Spinal cord (tissue), 10 donors: ENCODE measurements around the gene SPTLC3. TPM values are rescaled to one million over a fixed set of nuclear protein-coding genes. Genes with fewer than 3 reads are reported as not detected.

Source experiments
- DNase-seq, 6 donors: peaks; one replicate each; pipeline versions ENCODE4 v3.0.0 to v3.0.0-alpha.2; 2013 to 2015; ENCODE audit warnings: low spot score in 6 of 6, low read depth in 4 of 6
- H3K27ac ChIP-seq: one replicate; pipeline ENCODE4 v1.5.1; 2013; ENCODE audit warnings: low read depth, low read length, control low read depth
- H3K27me3 ChIP-seq: one replicate; pipeline ENCODE4 v1.6.1; 2013; ENCODE audit warnings: low read length; ENCODE audit not compliant: control insufficient read depth, insufficient read depth
- H3K36me3 ChIP-seq: one replicate; pipeline ENCODE4 v1.6.1; 2013; ENCODE audit warnings: low read length; ENCODE audit not compliant: control insufficient read depth, insufficient read depth
- H3K4me1 ChIP-seq: one replicate; pipeline ENCODE4 v1.6.1; 2013; ENCODE audit warnings: low read length; ENCODE audit not compliant: control insufficient read depth, insufficient read depth
- H3K4me3 ChIP-seq: one replicate; pipeline ENCODE4 v1.5.1; 2013; ENCODE audit warnings: low read depth, low read length, control low read depth
- H3K9me3 ChIP-seq: one replicate; pipeline ENCODE4 v1.6.1; 2013; ENCODE audit warnings: low read length; ENCODE audit not compliant: control insufficient read depth, insufficient read depth
- WGBS: methylation state at CpG from one replicate; pipeline ENCODE4 v1.1.5; 2013; ENCODE audit warnings: missing lambda C conversion rate; ENCODE audit not compliant: insufficient coverage; 5-methylcytosine and 5-hydroxymethylcytosine counted together
- polyA plus RNA-seq, 2 donors: library from polyadenylated mRNA; unstranded; fragments of 120-200 nt; gene quantifications; one replicate each; pipeline ENCODE4 v1.2.1, GENCODE V29; 2013; ENCODE audit not compliant: insufficient read length in 2 of 2
- total RNA-seq, 2 donors: library from RNA; depleted of rRNA in 1 of 2; stranded (reverse); fragments of 120-200 nt in 1 of 2; fragments of >200 nt in 1 of 2; gene quantifications; one replicate each; pipeline versions ENCODE4 v1.2.3 to v1.2.4, GENCODE V29; 2013 to 2014
- donor health status: healthy.

SPTLC3 gene
- total and polyA plus RNA-seq, 4 donors: 3.5 to 53.6 (median 20.0) TPM

GRCh38 chr20:13028001-13028400 is 19.2 kb downstream of the SPTLC3 start:
- no peaks in the 10 kb centered on the region for H3K4me1 ChIP-seq
- no peaks in the 10 kb centered on the region for H3K27me3 ChIP-seq
- H3K36me3 ChIP-seq: no peaks in the 10 kb centered on the region
- H3K27ac ChIP-seq: no peak overlapping the region
- no peak for DNase-seq
- H3K4me3 ChIP-seq: no peak overlapping the region
- no peaks in the 10 kb centered on the region for H3K9me3 ChIP-seq
- 48% methylated on average over 2 of the region's 4 CpGs for WGBS

GRCh38 chr20:13028673-13029072 is 19.9 kb downstream of the SPTLC3 start:
- H3K9me3 ChIP-seq: no peaks in the 10 kb centered on the region
- H3K36me3 ChIP-seq: no peaks in the 10 kb centered on the region
- H3K27me3 ChIP-seq: no peaks in the 10 kb centered on the region
- H3K4me3 ChIP-seq: no peak overlapping the region
- WGBS: 72% methylated on average over 2 of the region's 3 CpGs
- no peak overlapping the region for H3K27ac ChIP-seq
- H3K4me1 ChIP-seq: no peaks in the 10 kb centered on the region
- DNase-seq: no peak

- Histone ChIP-seq H3K27ac (no peak overlapping the region), H3K4me3 (no peak overlapping the region), H3K4me1 (no peaks in the 10 kb centered on the region), H3K36me3 (no peaks in the 10 kb centered on the region), H3K9me3 (no peaks in the 10 kb centered on the region), H3K27me3 (no peaks in the 10 kb centered on the region)
- DNase-seq: peak in 1 of 6 donors; percentile 32
- 50% methylated on average over 1 of the region's 3 CpGs for WGBS
Measured at GRCh38 chr20:13029687-13030375, 21.1 kb downstream of the SPTLC3 start.

GRCh38 chr20:13031751-13032150 is 23.0 kb downstream of the SPTLC3 start:
- Histone ChIP-seq H3K36me3 (no peaks in the 10 kb centered on the region), H3K4me1 (no peaks in the 10 kb centered on the region), H3K4me3 (no peak overlapping the region), H3K9me3 (no peaks in the 10 kb centered on the region), H3K27ac (no peak overlapping the region), H3K27me3 (no peaks in the 10 kb centered on the region)
- no peak for DNase-seq
- 100% methylated on average over 1 of the region's 4 CpGs for WGBS

- Histone ChIP-seq H3K36me3 (no peaks in the 10 kb centered on the region), H3K4me1 (no peaks in the 10 kb centered on the region)
- DNase-seq: no peak
Measured at GRCh38 chr20:13034115-13034514, 25.3 kb downstream of the SPTLC3 start.

GRCh38 chr20:13034936-13035335 is 26.2 kb downstream of the SPTLC3 start:
- Histone ChIP-seq H3K9me3 (no peaks in the 10 kb centered on the region), H3K36me3 (no peaks in the 10 kb centered on the region), H3K4me1 (no peaks in the 10 kb centered on the region), H3K27ac (no peak overlapping the region), H3K27me3 (no peaks in the 10 kb centered on the region), H3K4me3 (no peak overlapping the region)
- DNase-seq: no peak
- no CpG with 5 or more reads among the region's 1 CpG for WGBS

More at GRCh38 chr20:13034115-13034514, 25.3 kb downstream of the SPTLC3 start:
- no peaks in the 10 kb centered on the region for H3K9me3 ChIP-seq
- H3K27me3 ChIP-seq: no peaks in the 10 kb centered on the region
- no peak overlapping the region for H3K4me3 ChIP-seq
- H3K27ac ChIP-seq: no peak overlapping the region

- WGBS: no CpG with 5 or more reads among the region's 2 CpGs
Measured at GRCh38 chr20:13035399-13036152, 26.8 kb downstream of the SPTLC3 start.

GRCh38 chr20:13037727-13038126 is 29.0 kb downstream of the SPTLC3 start:
- Histone ChIP-seq H3K4me3 (no peak overlapping the region), H3K36me3 (no peaks in the 10 kb centered on the region), H3K27me3 (no peaks in the 10 kb centered on the region), H3K27ac (no peak overlapping the region), H3K4me1 (no peaks in the 10 kb centered on the region), H3K9me3 (no peaks in the 10 kb centered on the region)
- no peak for DNase-seq
- no CpG with 5 or more reads among the region's 3 CpGs for WGBS

More at GRCh38 chr20:13035399-13036152, 26.8 kb downstream of the SPTLC3 start:
- H3K27me3 ChIP-seq: no peaks in the 10 kb centered on the region
- H3K9me3 ChIP-seq: no peaks in the 10 kb centered on the region
- H3K36me3 ChIP-seq: no peaks in the 10 kb centered on the region
- no peaks in the 10 kb centered on the region for H3K4me1 ChIP-seq
- DNase-seq: no peak
- H3K4me3 ChIP-seq: no peak overlapping the region
- H3K27ac ChIP-seq: no peak overlapping the region

- Histone ChIP-seq H3K9me3 (no peaks in the 10 kb centered on the region), H3K4me3 (no peak overlapping the region), H3K27me3 (no peaks in the 10 kb centered on the region), H3K4me1 (no peaks in the 10 kb centered on the region), H3K27ac (no peak overlapping the region), H3K36me3 (no peaks in the 10 kb centered on the region)
- DNase-seq: peak in 1 of 6 donors; percentile 75
- no CpG with 5 or more reads among the region's 4 CpGs for WGBS
Measured at GRCh38 chr20:13041574-13042457, 33.0 kb downstream of the SPTLC3 start.
